Naive thymus-derived CD4-positive, alpha-beta T cell (primary cell): ENCODE data around the gene ATOH8. TPM values are rescaled to one million over a fixed set of nuclear protein-coding genes. Genes with fewer than 3 reads are reported as not detected.

Source experiments
- ATAC-seq: fragments of 150-1000 bp; cut with Tn5 transposase; 2 replicates; pipeline ENCODE4 v1.10.0; 2021; ENCODE audit warnings: mild to moderate bottlenecking, moderate library complexity
- CTCF ChIA-PET: fragments of 350-600 bp; sonication (Branson Sonifier 250); formaldehyde crosslinking; loops from one replicate; lab custom pipeline; 2021; ENCODE audit warnings: antibody characterized with exemption; lab: Charles Lee
- POLR2A ChIA-PET: fragments of 350-600 bp; sonication (Branson Sonifier 250); formaldehyde crosslinking; loops from one replicate; lab custom pipeline; 2021; ENCODE audit warnings: antibody characterized with exemption, inconsistent platforms; lab: Charles Lee
- DNase-seq, 9 donors: peaks; one replicate each; pipeline versions ENCODE4 v3.0.0 to v3.0.0-alpha.2; 2020 to 2022; ENCODE audit warnings: mixed read lengths in 1 of 9
- H3K27ac ChIP-seq: one replicate; pipeline ENCODE4 v1.7.0; 2013; ENCODE audit warnings: mild to moderate bottlenecking, low read depth, low read length, moderate library complexity
- H3K27me3 ChIP-seq, 2 donors: one replicate each; pipeline ENCODE4 v1.7.0; 2013; ENCODE audit warnings: low read length in 2 of 2, mild to moderate bottlenecking in 2 of 2, moderate library complexity in 2 of 2; ENCODE audit not compliant: control insufficient read depth in 2 of 2, insufficient read depth in 2 of 2
- H3K36me3 ChIP-seq, 3 experiments: 1 replicate in 2 of 3; 2 replicates in 1 of 3; pipeline ENCODE4 v1.7.0; 2013; ENCODE audit warnings: low read length in 3 of 3, mild to moderate bottlenecking in 3 of 3, moderate library complexity in 1 of 3; ENCODE audit not compliant: insufficient read depth in 3 of 3, control insufficient read depth in 2 of 3
- H3K4me1 ChIP-seq, 2 donors: one replicate each; pipeline ENCODE4 v1.7.0; 2013; ENCODE audit warnings: low read length in 2 of 2, mild to moderate bottlenecking in 2 of 2, moderate library complexity in 1 of 2; ENCODE audit not compliant: control insufficient read depth in 2 of 2, insufficient read depth in 2 of 2
- H3K4me3 ChIP-seq: 2 replicates; pipeline ENCODE4 v1.7.0; 2013; ENCODE audit warnings: mild to moderate bottlenecking, low read length
- H3K9me3 ChIP-seq, 3 experiments: 1 replicate in 2 of 3; 2 replicates in 1 of 3; pipeline ENCODE4 v1.7.0; 2013; ENCODE audit warnings: low read length in 3 of 3; ENCODE audit not compliant: control insufficient read depth in 2 of 3
- H3K27ac Mint-ChIP-seq, 9 donors: one replicate each; pipeline ENCODE4 v1.8.0; 2020 to 2022; ENCODE audit warnings: mixed read lengths in 9 of 9, mild to moderate bottlenecking in 8 of 9, moderate library complexity in 5 of 9, inconsistent platforms in 2 of 9
- H3K27me3 Mint-ChIP-seq, 5 donors: one replicate each; pipeline ENCODE4 v1.8.0; 2021 to 2022; ENCODE audit warnings: mixed read lengths in 5 of 5, mild to moderate bottlenecking in 1 of 5
- H3K36me3 Mint-ChIP-seq, 5 donors: one replicate each; pipeline ENCODE4 v1.8.0; 2020 to 2022; ENCODE audit warnings: mixed read lengths in 5 of 5, mild to moderate bottlenecking in 3 of 5, inconsistent platforms in 1 of 5
- H3K4me1 Mint-ChIP-seq, 7 donors: one replicate each; pipeline ENCODE4 v1.8.0; 2020 to 2022; ENCODE audit warnings: mixed read lengths in 7 of 7, mild to moderate bottlenecking in 3 of 7, inconsistent platforms in 1 of 7
- H3K4me3 Mint-ChIP-seq, 10 donors: one replicate each; pipeline ENCODE4 v1.8.0; 2020 to 2022; ENCODE audit warnings: mild to moderate bottlenecking in 10 of 10, mixed read lengths in 10 of 10, moderate library complexity in 6 of 10, inconsistent platforms in 2 of 10
- H3K9me3 Mint-ChIP-seq, 11 donors: one replicate each; pipeline ENCODE4 v1.8.0; 2020 to 2022; ENCODE audit warnings: mixed read lengths in 11 of 11, mild to moderate bottlenecking in 4 of 11, inconsistent platforms in 1 of 11, moderate library complexity in 1 of 11
- intact Hi-C, 2 donors: fragments of 100-400 bp; cut with micrococcal nuclease; formaldehyde crosslinking; loops; one replicate each; pipeline ENCODE4 v1.15.1; 2023
- polyA plus RNA-seq, 2 donors: library from polyadenylated mRNA; unstranded; fragments of 300-500 nt; fragmentation: Illumina TruSeq; gene quantifications; one replicate each; pipeline ENCODE4 v1.2.3, GENCODE V29; 2021
- total RNA-seq, 6 experiments: library from RNA in 5 of 6; stranded (reverse) in 5 of 6; gene quantifications; 1 replicate in 5 of 6; 2 replicates in 1 of 6; pipeline ENCODE4 v1.2.3 and lab custom pipeline; 2021 to 2026

The ATOH8 gene
- total and polyA plus RNA-seq, 7 experiments from 2014 or later = 0.42 to 0.73 TPM; not detected in 5

- Mint-ChIP-seq H3K27me3 (peaks cover 0 to 34% (median 3%) of the 10 kb centered on the region in 5 donors), H3K27ac (no peak overlapping the region), H3K9me3 (no peaks in the 10 kb centered on the region), H3K4me1 (peaks cover 0 to 3% (median 0%) of the 10 kb centered on the region in 7 donors), H3K4me3 (no peak overlapping the region), H3K36me3 (no peaks in the 10 kb centered on the region)
- no peaks in the 10 kb centered on the region for H3K36me3 ChIP-seq
- intact Hi-C loops = no loop called here
- no peaks in the 10 kb centered on the region for H3K27me3 ChIP-seq
- H3K4me1 ChIP-seq = no peaks in the 10 kb centered on the region
- POLR2A ChIA-PET = no interaction called here
- CTCF ChIA-PET = no interaction called here
- H3K9me3 ChIP-seq = no peaks in the 10 kb centered on the region
- no peak overlapping the region for H3K27ac ChIP-seq
- DNase-seq (peak in 1 of 9 donors; percentile 19), ATAC-seq (no peak)
- H3K4me3 ChIP-seq = no peak overlapping the region
These were observed 56.8 kb downstream of the ATOH8 start for GRCh38 chr2:85810371-85811179.

GRCh38 chr2:85811180-85812093 lies 57.6 kb downstream of the ATOH8 start:
- no peaks in the 10 kb centered on the region for H3K9me3 Mint-ChIP-seq
- H3K27ac Mint-ChIP-seq = no peak overlapping the region
- Histone ChIP-seq H3K4me3 (no peak overlapping the region), H3K27me3 (no peaks in the 10 kb centered on the region), H3K36me3 (no peaks in the 10 kb centered on the region), H3K4me1 (no peaks in the 10 kb centered on the region), H3K9me3 (no peaks in the 10 kb centered on the region), H3K27ac (no peak overlapping the region)
- H3K4me3 Mint-ChIP-seq = no peak overlapping the region
- intact Hi-C loops = no loop called here
- no peaks in the 10 kb centered on the region for H3K36me3 Mint-ChIP-seq
- no peak for ATAC-seq
- peak in 1 of 9 donors; percentile 17 for DNase-seq
- ChIA-PET POLR2A (no interaction called here), CTCF (interaction anchor here (1.4 kb wide), 1 partner anchor 61 kb away, joined by 5 read pairs; no protein-coding TSS in a partner anchor)
- peaks cover 0 to 3% (median 0%) of the 10 kb centered on the region in 7 donors for H3K4me1 Mint-ChIP-seq
- H3K27me3 Mint-ChIP-seq = peaks cover 0 to 35% (median 3%) of the 10 kb centered on the region in 5 donors

- intact Hi-C loops = no loop called here
- ChIA-PET CTCF (interaction anchor here (1.4 to 2.4 kb wide), 2 partner anchors 62 to 83 kb away, joined by 5 to 14 read pairs; no protein-coding TSS in a partner anchor), POLR2A (no interaction called here)
- ATAC-seq = no peak
- H3K27me3 ChIP-seq = no peaks in the 10 kb centered on the region
- Mint-ChIP-seq H3K9me3 (no peaks in the 10 kb centered on the region), H3K4me3 (no peak overlapping the region), H3K4me1 (peaks cover 0 to 3% (median 0%) of the 10 kb centered on the region in 7 donors), H3K27me3 (peaks cover 0 to 31% (median 3%) of the 10 kb centered on the region in 5 donors), H3K36me3 (no peaks in the 10 kb centered on the region), H3K27ac (no peak overlapping the region)
- no peak overlapping the region for H3K4me3 ChIP-seq
- no peaks in the 10 kb centered on the region for H3K36me3 ChIP-seq
- peak in 1 of 9 donors; percentile 8 for DNase-seq
- H3K9me3 ChIP-seq = no peaks in the 10 kb centered on the region
- H3K4me1 ChIP-seq = no peaks in the 10 kb centered on the region
- no peak overlapping the region for H3K27ac ChIP-seq
These were observed 58.4 kb downstream of the ATOH8 start for GRCh38 chr2:85812094-85812735.

- Histone ChIP-seq H3K4me3 (no peak overlapping the region), H3K27me3 (no peaks in the 10 kb centered on the region), H3K27ac (no peak overlapping the region), H3K36me3 (no peaks in the 10 kb centered on the region), H3K9me3 (no peaks in the 10 kb centered on the region), H3K4me1 (no peaks in the 10 kb centered on the region)
- Mint-ChIP-seq H3K9me3 (no peaks in the 10 kb centered on the region), H3K36me3 (no peaks in the 10 kb centered on the region), H3K27me3 (peaks cover 0 to 31% (median 5%) of the 10 kb centered on the region in 5 donors), H3K27ac (peak overlapping the region in 1 of 9 donors; percentile 42), H3K4me1 (peaks cover 0 to 3% (median 0%) of the 10 kb centered on the region in 7 donors), H3K4me3 (no peak overlapping the region)
- ChIA-PET CTCF (interaction anchor here (0.7 to 2.4 kb wide), 8 partner anchors 7 to 240 kb away, joined by 3 to 14 read pairs (median 4); no protein-coding TSS in a partner anchor), POLR2A (interaction anchor here (0.5 kb wide), 1 partner anchor 802 kb away, joined by 3 read pairs; no protein-coding TSS in a partner anchor)
- intact Hi-C loops = no loop called here
- ATAC-seq (no peak), DNase-seq (peak in 1 of 9 donors; percentile 20)
These were observed 59.6 kb downstream of the ATOH8 start for GRCh38 chr2:85813211-85813981.

- Histone ChIP-seq H3K9me3 (no peaks in the 10 kb centered on the region), H3K36me3 (no peaks in the 10 kb centered on the region), H3K27ac (no peak overlapping the region), H3K4me3 (no peak overlapping the region), H3K4me1 (no peaks in the 10 kb centered on the region), H3K27me3 (no peaks in the 10 kb centered on the region)
- intact Hi-C loops = loop anchor here (1.0 kb wide), 5 partner anchors 64 to 177 kb away; no protein-coding TSS in a partner anchor
- no peaks in the 10 kb centered on the region for H3K36me3 Mint-ChIP-seq
- H3K27ac Mint-ChIP-seq = no peak overlapping the region
- H3K4me3 Mint-ChIP-seq = no peak overlapping the region
- ATAC-seq (peak; percentile 93), DNase-seq (peak; percentile 42 to 85 (median 71))
- ChIA-PET POLR2A (interaction anchor here (0.5 kb wide), 1 partner anchor 801 kb away, joined by 3 read pairs; no protein-coding TSS in a partner anchor), CTCF (interaction anchor here (0.7 to 2.4 kb wide), 8 partner anchors 8 to 239 kb away, joined by 3 to 14 read pairs (median 4); no protein-coding TSS in a partner anchor)
- H3K4me1 Mint-ChIP-seq = peaks cover 0 to 3% (median 0%) of the 10 kb centered on the region in 7 donors
- H3K27me3 Mint-ChIP-seq = peaks cover 0 to 29% (median 7%) of the 10 kb centered on the region in 5 donors
- no peaks in the 10 kb centered on the region for H3K9me3 Mint-ChIP-seq
These were observed 60.4 kb downstream of the ATOH8 start for GRCh38 chr2:85813982-85814801.
